Stimulated activated naive CD8-positive, alpha-beta T cell treated with anti-CD3 and anti-CD28 coated beads, Interleukin-15, Interleukin-2, amounts not matched to agents 100 U/mL and 50 U/mL, for 24 hours (primary cell): ENCODE results near the gene FOXA3.

Experiments used
- ATAC-seq: fragments of 150-1000 bp; cut with Tn5 transposase; one replicate; pipeline ENCODE4 v1.10.0; 2021
- DNase-seq: peaks from one replicate; pipeline ENCODE4 v3.0.0; 2021

FOXA3 gene

GRCh38 chr19:45874620-45874966, 10.5 kb downstream of the FOXA3 start:
- DNase-seq (no peak), ATAC-seq (no peak)

DNA sequence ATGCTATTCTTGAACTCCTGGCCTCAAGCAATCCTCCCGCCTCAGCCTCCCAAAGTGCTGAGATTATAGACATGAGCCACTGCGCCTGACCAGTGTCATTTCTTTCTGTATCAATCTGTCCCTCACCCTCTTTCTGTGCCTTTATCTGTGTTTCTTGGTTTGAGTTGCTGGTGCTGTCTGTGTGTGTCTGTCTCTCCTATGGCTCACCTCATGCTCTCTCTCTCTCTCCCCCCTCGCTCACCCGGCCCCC, 12.0 kb downstream of the FOXA3 start:
- ATAC-seq: peak; percentile 51
- DNase-seq: no peak

DNA sequence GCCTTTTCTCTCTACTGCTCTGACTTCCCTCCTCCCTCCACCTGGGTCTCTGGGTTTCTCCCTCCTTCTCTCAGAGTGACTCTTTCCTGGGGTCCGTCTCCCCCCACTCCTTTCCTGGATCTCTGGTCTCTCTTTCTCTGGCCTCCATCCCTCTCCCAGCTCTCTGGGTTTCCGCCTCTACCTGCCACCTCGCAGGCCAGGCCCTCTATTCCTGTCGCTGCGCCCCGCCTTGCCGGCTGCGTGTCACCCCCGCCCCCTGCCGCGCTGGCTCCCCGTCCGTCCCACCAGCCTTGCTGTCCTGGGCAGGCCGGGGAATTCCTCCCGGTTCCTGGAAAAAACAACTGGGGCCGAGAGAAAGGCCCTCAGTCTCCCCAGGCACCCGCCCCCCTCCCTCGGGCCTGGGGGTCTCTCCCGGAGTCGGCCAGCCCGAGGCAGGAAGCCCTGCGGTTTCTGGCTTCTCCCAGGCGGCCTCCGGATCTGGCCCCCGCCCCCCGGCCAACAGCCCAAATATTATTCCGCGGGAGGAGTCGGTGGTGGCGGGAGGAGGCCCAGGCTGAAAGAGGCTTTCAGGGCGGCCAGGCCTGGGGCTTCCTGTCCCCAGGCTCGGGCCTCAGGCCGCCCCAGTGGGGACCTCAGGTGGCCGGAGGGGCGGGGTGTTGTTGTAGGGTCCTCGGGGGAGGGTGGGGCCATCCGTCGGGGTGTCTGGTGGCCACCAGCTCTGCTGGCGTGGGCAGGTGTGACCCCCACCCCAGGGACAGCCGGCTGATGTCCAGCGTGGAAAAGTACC, 12.5 kb downstream of the FOXA3 start:
- peak; percentile 56 for DNase-seq

GRCh38 chr19:45878043-45878794, 14.1 kb downstream of the FOXA3 start:
- peak; percentile 78 for ATAC-seq
- peak; percentile 37 for DNase-seq

More for the DNA sequence above, 12.5 kb downstream of the FOXA3 start:
- peak; percentile 35 for ATAC-seq

GRCh38 chr19:45879055-45879454, 14.9 kb downstream of the FOXA3 start:
- ATAC-seq: no peak
- no peak for DNase-seq

DNA sequence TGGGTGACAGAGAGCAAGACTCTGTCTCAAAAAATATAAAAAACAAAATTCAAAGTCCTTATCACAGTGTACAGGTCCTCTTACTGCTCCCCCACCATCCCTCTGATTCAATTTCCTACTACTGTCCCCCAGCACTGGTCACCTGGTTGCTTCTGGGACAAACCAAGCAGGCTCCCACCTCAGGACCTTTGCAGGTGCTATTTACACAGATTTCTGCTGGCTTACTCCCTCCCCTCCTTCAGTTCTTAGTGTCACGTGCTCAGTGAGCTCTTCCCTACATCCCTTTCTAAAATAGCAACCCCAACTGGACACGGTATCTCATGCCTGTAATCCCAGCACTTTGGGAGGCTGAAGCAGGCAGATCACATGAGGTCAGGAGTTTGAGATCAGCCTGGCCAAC, 15.8 kb downstream of the FOXA3 start:
- ATAC-seq (no peak), DNase-seq (no peak)

DNA sequence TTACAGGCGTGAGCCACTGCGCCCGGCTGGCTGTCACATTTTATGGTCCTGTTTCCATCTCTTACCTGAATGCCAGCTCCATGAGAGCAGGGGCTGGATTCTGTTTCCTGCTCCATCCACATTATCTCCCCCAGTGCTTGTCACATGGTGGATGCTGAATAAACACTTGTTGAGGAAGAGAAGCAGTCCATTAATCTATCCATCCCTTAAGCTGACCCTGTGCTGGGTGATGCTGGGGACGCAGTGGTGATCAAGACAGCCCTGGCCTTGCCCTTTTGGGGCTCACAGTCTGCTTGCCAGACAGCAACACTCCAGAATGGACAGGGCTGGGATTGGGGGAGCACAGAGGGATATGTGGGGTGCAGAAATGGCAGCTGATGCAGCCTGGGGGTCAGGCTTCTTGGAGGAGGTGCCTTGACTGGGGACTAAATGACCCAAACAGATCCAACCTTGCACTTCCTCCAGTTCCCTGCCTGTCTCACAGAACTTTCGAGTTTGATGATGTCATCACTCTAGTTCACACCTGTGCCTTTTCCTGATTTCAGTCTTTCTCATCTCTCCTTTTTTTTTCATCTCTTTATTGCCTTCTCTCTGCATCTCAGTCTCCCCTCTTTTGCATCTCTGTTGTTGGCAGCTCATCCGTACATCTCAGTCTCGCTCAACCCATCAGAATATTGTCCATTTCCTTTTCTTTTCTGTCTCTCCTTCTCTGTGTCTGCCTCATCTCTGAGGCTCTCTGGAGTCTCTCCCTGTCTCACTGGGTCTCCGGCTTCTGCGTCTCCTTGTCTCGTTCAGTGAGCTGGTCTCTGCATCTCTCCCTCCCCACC, 17.2 kb downstream of the FOXA3 start:
- DNase-seq (no peak), ATAC-seq (no peak)

- DNase-seq: no peak
- no peak for ATAC-seq
These were observed 17.9 kb downstream of the FOXA3 start for GRCh38 chr19:45881909-45882528.

- ATAC-seq (peak; percentile 29), DNase-seq (peak; percentile 92)
These were observed 18.8 kb downstream of the FOXA3 start for GRCh38 chr19:45882652-45883585.

DNA sequence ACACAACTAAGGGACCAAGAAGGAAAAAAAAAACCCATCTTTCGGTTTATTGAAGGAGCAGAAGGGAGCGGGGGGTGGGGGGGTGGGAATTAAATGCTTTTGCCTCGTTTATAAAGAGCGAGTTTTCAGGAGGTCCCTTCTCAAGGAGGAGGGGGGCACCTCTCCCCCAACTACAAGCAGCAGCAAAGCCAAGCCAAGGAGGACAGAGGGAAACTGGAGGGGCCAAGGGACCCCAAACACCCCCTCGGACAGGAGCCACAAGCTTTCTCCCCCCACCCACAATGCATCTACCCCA, 19.4 kb downstream of the FOXA3 start:
- DNase-seq (no peak), ATAC-seq (no peak)

GRCh38 chr19:45883881-45884681, 20.0 kb downstream of the FOXA3 start:
- no peak for DNase-seq
- no peak for ATAC-seq

- DNase-seq (peak; percentile 63), ATAC-seq (peak; percentile 17)
These were observed 20.8 kb downstream of the FOXA3 start for GRCh38 chr19:45884682-45885555.

DNA sequence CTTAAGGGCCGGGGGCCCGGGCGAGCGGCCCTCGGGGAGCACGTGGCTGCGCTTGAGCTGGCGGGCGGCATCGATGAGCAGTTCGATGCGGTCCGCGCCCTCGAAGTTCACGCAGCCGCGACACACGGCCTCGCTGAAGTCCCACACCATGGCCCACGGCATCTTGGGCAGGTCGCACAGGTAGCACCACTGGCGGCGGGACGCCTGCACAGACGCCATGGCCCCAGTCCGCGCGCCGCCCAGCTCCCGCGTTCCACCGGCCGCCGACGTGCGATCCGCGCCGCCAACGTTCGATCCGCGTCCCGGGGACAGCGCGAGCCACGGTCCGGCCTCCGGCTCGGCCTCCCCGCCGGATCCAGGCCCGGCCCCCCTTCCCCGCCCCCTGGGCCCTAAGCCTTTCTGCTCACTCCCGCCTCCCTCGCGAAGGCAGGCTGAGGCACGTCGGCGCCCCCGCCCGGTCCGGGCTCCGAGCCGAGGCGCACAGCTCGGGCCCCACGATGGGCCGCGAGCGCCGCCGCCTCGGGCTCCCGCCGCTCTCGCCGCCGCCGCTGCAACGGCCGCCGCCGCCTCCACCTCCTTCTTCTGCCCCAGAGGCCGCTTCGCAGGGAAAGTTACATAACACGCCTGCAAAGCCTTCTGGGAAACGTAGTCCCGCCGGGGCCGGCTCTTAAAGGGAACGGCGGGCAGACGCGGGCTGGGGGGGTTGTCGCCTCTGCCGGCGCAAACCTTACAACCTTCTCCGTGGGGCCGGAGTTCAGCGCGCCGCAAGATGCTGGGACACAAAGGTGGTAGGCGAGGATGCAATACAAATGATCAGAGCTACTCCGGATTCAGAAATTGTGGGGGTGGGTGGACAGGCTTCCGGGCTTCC, 21.7 kb downstream of the FOXA3 start, which contains the start of gene IRF2BP1:
TSS of gene IRF2BP1 (minus strand) at position 586 of the 871 bp plus-strand sequence. CDS start at position 219, 367 bp downstream.
- peak; percentile 69 for ATAC-seq
- DNase-seq: peak; percentile 88

DNA sequence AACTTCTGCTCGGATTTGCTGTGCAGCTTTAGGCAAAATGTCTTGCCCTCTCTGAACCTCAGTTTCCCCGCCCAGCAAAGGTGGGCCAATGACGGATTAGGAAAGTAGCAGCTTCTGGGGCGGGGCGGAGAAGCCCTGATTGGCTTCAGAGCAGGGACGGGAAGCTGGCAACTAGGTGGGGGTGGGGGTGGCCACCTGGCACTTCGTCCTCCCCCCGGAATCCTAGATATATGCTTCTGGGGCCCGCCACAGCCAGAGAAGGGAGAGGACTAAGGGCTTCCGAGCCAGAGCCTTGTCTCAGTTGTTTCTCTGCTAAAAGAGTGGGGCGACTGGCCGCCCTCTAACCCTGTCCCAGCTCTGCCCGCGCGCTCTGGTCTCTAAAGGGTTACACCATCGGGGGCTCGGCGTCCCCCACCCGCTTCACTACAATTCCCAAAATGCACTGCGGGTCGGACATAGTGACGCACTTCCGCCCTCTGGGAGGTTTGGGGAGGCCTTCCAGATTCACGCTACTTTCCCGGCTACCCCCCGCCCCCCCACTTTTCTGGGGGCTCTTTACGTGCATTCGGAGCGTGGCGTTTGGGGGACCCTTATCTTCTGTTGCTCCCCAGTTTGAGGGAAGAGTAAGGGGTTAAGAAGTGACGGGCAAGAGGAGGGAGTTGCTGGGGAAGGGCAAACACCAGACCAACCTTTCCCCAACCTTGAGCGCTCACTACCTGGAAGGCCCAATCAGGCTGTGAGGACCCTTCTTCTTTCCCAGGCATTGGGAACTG, 22.5 kb downstream of the FOXA3 start:
- ATAC-seq (peak; percentile 77), DNase-seq (peak; percentile 89)

- DNase-seq (no peak), ATAC-seq (no peak)
These were observed 23.1 kb downstream of the FOXA3 start for GRCh38 chr19:45887200-45887710.

DNA sequence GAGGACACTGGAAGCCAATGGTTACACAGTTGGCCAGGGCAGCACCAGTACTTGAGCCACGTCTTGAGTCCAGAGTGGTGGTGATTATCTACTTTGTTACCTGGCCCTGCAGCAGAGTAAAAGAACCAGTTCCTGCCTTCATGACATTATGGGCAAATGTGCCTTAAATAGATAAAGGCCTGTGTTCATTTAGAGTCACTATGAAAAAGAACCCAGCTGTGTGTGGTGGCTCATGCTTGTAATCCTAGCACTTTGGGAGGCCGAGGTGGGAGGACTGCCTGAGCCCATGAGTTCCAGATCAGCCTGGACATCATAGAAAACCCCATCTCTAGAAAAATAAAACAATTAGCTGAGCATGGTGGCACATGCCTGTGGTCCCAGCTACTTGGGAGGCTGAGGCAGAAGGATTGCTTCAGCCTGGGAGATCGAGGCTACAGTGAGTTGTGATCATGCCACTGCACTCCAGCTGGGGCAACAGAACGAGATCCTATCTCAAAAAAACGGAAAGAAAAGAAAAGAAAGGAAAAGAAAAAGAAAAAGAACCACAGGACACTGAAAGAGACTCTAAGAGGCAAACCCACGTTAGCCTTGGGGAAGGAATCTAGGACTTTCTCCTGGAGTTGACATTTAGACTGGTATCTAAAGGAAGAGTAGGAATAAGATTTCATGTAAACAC, 25.2 kb downstream of the FOXA3 start:
- DNase-seq (no peak), ATAC-seq (no peak)

DNA sequence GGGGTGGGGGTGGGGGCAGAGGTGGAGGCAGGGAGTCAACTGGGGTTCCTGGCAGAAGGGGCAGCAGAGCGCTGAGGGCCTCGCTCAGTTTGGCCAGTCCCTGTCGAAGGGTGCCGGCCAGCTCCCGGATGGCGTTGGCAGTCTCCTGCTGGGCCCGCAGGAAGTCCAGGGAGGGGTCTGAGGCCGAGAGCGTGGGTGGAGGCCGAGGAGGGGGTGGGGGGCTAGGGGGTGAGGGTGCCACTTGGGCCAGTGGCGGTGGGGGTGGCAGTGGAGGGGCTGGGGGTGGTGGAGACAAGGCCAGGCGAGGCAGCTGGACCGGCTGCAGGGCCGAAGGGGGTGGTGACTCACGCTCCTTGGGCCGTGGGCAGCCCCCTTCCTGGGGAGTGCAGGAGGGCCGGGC, 26.8 kb downstream of the FOXA3 start:
- ATAC-seq: no peak

More for the DNA sequence above, 26.8 kb downstream of the FOXA3 start:
- DNase-seq: no peak
